DMS53 (cell line): ENCODE measurements around the gene HTT.
A peak's percentile ranks its signal among the peaks of the same experiment; 100 is the strongest.

ENCODE experiments used
- DNase-seq: peaks from one replicate; lab custom pipeline; 2025; lab: John Stamatoyannopoulos, UW

The HTT gene

DNA sequence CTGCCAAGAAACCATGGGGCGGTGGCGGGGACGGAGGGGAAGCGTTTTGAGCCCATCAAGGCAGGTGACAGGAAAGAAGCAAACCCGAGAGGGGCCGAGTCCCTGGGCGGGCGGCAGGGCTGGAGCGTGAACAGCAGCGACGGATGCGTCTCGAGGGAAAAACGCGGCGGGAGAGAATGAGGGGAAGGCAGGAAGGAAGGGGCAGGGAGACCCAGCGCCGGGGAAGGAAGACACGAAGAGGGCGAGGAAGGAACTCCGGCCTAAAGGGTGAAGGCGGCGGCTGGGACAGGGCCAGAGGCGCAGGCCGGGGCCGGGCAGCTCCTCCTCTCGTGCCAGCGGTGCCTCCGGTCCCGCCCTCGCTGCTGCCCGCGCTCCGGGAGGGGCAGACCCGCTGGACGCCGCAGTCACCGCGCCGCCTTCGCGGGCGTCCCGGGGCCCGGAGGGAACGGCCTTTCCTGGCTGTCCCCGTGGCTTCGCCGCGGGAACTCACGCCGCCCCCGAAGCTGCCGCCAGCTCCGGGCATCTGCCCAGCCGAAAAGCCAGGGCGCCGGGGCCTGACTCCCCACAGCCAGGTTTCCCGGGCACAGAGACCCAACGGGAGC is 217.6 kb downstream of the HTT start:
- peak; percentile 97 for DNase-seq

DNA sequence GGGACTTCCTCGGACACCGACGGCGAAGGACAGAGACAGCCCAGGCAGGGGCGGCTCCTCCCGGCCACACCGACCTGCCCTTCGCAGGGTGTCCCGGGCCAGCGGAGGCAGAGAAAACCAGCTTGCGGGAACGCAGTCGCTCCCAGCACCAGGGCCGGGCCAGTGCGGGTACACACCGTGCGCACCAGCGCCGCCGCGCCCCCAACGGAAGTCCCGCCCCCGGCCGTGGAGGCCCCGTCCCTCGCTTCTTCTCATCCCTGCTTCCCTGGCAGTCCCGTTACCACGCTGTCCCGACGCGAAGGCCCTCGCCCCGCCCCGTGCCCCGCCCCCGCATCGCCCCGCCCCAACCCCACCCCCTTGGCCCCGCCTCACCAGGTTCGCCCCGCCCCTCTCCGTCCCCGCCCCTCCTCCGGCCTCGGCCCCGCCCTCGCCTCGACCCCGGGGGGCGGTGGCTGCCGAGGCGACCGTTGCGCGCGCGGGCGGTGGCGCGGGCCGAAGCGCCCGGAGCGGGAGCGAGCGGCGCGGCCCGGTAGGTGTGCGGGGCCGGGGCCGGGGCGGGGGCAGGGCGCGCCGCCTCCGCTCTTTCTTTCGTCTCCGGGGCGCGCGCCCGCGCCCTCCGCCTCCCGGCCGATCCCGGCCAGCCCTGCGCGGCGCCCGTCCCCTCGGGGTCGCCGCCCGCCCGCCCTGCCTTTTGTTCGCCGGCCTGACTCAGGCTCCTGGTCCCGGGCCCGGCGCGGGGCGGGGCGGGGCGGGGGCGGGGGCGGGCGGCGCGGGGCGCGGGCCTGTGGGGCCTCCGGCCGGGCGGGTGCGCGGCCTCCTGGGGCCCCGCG is 218.3 kb downstream of the HTT start, which contains the start of gene RGS12:
TSS of gene RGS12 (plus strand) at position 451 of the 830 bp plus-strand sequence. CDS start 23,150 bp downstream, outside the sequence.
- DNase-seq = peak; percentile 99
